GM18520 (cell line): ENCODE measurements around the gene HES2.
"Not testable (repeated sequence)": the region's sequence is repeated elsewhere in the genome, so short reads cannot be mapped to it uniquely, and the experiment has no call there.

ENCODE experiments used
- ATAC-seq: cut with Tn5 transposase; IDR thresholded peaks from one replicate; pipeline ENCODE4 v1.9.1; 2021; ENCODE audit not compliant: unreplicated experiment

Gene HES2

GRCh38 chr1:6437012-6437700 lies 17.4 kb upstream of the HES2 start:
- ATAC-seq: not testable (repeated sequence)

- not testable (repeated sequence) for ATAC-seq
Observed at GRCh38 chr1:6436277-6436676, 16.6 kb upstream of the HES2 start.

- ATAC-seq: no peak
Observed at GRCh38 chr1:6435547-6435946, 15.8 kb upstream of the HES2 start.

- ATAC-seq: no peak
Observed at GRCh38 chr1:6435129-6435528, 15.4 kb upstream of the HES2 start.

- ATAC-seq: no peak
Observed at GRCh38 chr1:6434186-6434585, 14.5 kb upstream of the HES2 start.

GRCh38 chr1:6431645-6432579 lies 12.2 kb upstream of the HES2 start:
- ATAC-seq: not testable (repeated sequence)

GRCh38 chr1:6429660-6430411 lies 10.1 kb upstream of the HES2 start:
- not testable (repeated sequence) for ATAC-seq

- ATAC-seq: not testable (repeated sequence)
Observed at GRCh38 chr1:6428453-6428852, 8.7 kb upstream of the HES2 start.

- no peak for ATAC-seq
Observed at GRCh38 chr1:6427441-6428390, 8.0 kb upstream of the HES2 start.

GRCh38 chr1:6426972-6427350 lies 7.2 kb upstream of the HES2 start:
- ATAC-seq: no peak

- no peak for ATAC-seq
Observed at GRCh38 chr1:6426277-6426971, 6.7 kb upstream of the HES2 start.

- ATAC-seq: no peak
Observed at GRCh38 chr1:6425658-6426057, 5.9 kb upstream of the HES2 start.

- no peak for ATAC-seq
Observed at GRCh38 chr1:6424619-6425593, 5.2 kb upstream of the HES2 start, which contains the start of gene ESPN. Gene ESPN, plus strand, starts transcription at chr1:6424776. Its CDS starts 180 bp downstream, at chr1:6424956.

GRCh38 chr1:6424000-6424565 lies 4.4 kb upstream of the HES2 start:
- ATAC-seq: no peak

- ATAC-seq: no peak
Observed at GRCh38 chr1:6423321-6423999, 3.7 kb upstream of the HES2 start.

GRCh38 chr1:6421266-6421665 lies 1.5 kb upstream of the HES2 start:
- no peak for ATAC-seq

GRCh38 chr1:6420454-6421042 lies 829 bp upstream of the HES2 start:
- no peak for ATAC-seq
